Testis (tissue), 2 donors: ENCODE data around the gene PCDHGA1.

Experiments used
- CTCF ChIP-seq, 3 experiments: fragments of 450-650 bp in 2 of 3; fragments of 200-600 bp in 1 of 3; sonication (generic) in 1 of 3; IDR thresholded peaks; one replicate each; pipeline ENCODE4 v1.5.1; 2016 to 2019; ENCODE audit warnings: antibody characterized with exemption in 3 of 3, mild to moderate bottlenecking in 2 of 3, moderate library complexity in 1 of 3
- POLR2A ChIP-seq: fragments of 450-650 bp; IDR thresholded peaks from one replicate; pipeline ENCODE4 v1.6.1; 2017; ENCODE audit warnings: antibody characterized with exemption, mild to moderate bottlenecking, moderate library complexity

GRCh38 chr5:141510850-141511601 is 180.7 kb downstream of the PCDHGA1 start:
- TF ChIP-seq CTCF (IDR thresholded peaks at IDR 0.05) (no peak), POLR2A (no peak)
